HEK293 (cell line): ENCODE results near the gene MPC1.

Experiments
- CTCF ChIA-PET: fragments of 350-600 bp; formaldehyde crosslinking; extraction: SDS; loops from one replicate; lab custom pipeline; 2021; ENCODE audit warnings: antibody characterized with exemption; lab: Yijun Ruan, JAX
- POLR2A ChIA-PET: fragments of 300-600 bp; formaldehyde crosslinking; extraction: SDS; loops from one replicate; lab custom pipeline; 2020; ENCODE audit warnings: antibody characterized with exemption, inconsistent platforms; lab: Yijun Ruan, JAX
- H3K27ac ChIP-seq: fragments of 200-500 bp; sonication (Bioruptor generic); 2 replicates; pipeline ENCODE4 v1.5.1; 2014; ENCODE audit warnings: low read depth, low read length, control low read depth, inconsistent platforms; ENCODE audit errors: extremely low read depth
- H3K36me3 ChIP-seq, 2 experiments: fragments of 200-500 bp in 1 of 2; sonication (Bioruptor generic) in 1 of 2; 1 replicate in 1 of 2; 2 replicates in 1 of 2; pipeline ENCODE4 v1.5.1; 2014 to 2017; ENCODE audit warnings: inconsistent platforms in 2 of 2, low read length in 2 of 2; ENCODE audit not compliant: control insufficient read depth in 2 of 2, insufficient read depth in 1 of 2
- H3K4me1 ChIP-seq: fragments of 200-500 bp; sonication (Bioruptor generic); 2 replicates; pipeline ENCODE4 v1.5.1; 2014; ENCODE audit warnings: mild to moderate bottlenecking, low read length, inconsistent platforms; ENCODE audit not compliant: control insufficient read depth, insufficient read depth
- H3K4me3 ChIP-seq: 2 replicates; pipeline ENCODE4 v1.5.1; 2011; ENCODE audit warnings: low read depth, mild to moderate bottlenecking, control low read depth, low read length, moderate library complexity
- H3K9me3 ChIP-seq: fragments of 200-500 bp; sonication (Bioruptor generic); 2 replicates; pipeline ENCODE4 v1.5.1; 2014; ENCODE audit warnings: low read depth, low read length, inconsistent platforms; ENCODE audit not compliant: control insufficient read depth, insufficient read depth
- ELK4 ChIP-seq: IDR thresholded peaks from 2 replicates; pipeline ENCODE4 v1.6.1; 2011; ENCODE audit warnings: mild to moderate bottlenecking, low read depth, low read length, borderline replicate concordance
- GLI4 ChIP-seq: fragments of 450-650 bp; formaldehyde crosslinking; IDR thresholded peaks from 2 replicates; pipeline ENCODE4 v1.5.1; 2016; ENCODE audit warnings: missing biosample characterization, missing genetic modification characterization
- HOXA7 ChIP-seq: sonication (generic); formaldehyde crosslinking; IDR thresholded peaks from 2 replicates; pipeline ENCODE4 v1.8.1; 2022; ENCODE audit warnings: missing genetic modification reagents, borderline replicate concordance
- PBX3 ChIP-seq: sonication (generic); formaldehyde crosslinking; IDR thresholded peaks from 2 replicates; pipeline ENCODE4 v1.8.1; 2022; ENCODE audit warnings: mild to moderate bottlenecking, moderate library complexity, missing genetic modification reagents
- PRDM10 ChIP-seq: fragments of 450-650 bp; formaldehyde crosslinking; IDR thresholded peaks from 2 replicates; pipeline ENCODE4 v1.5.1; 2016; ENCODE audit warnings: missing biosample characterization, missing genetic modification characterization
- PRDM4 ChIP-seq: fragments of 450-650 bp; formaldehyde crosslinking; IDR thresholded peaks from 2 replicates; pipeline ENCODE4 v1.5.1; 2017; ENCODE audit warnings: missing biosample characterization, missing genetic modification characterization
- SCRT1 ChIP-seq: fragments of 450-650 bp; formaldehyde crosslinking; IDR thresholded peaks from 2 replicates; pipeline ENCODE4 v1.5.1; 2016; ENCODE audit warnings: missing biosample characterization, missing genetic modification characterization, borderline replicate concordance
- ZBTB1 ChIP-seq: fragments of 450-650 bp; formaldehyde crosslinking; IDR thresholded peaks from 2 replicates; pipeline ENCODE4 v1.5.1; 2016; ENCODE audit warnings: missing biosample characterization, missing genetic modification characterization
- ZBTB44 ChIP-seq: fragments of 450-650 bp; IDR thresholded peaks from 2 replicates; pipeline ENCODE4 v1.5.1; 2018; ENCODE audit warnings: missing biosample characterization, mild to moderate bottlenecking, missing genetic modification characterization
- ZBTB48 ChIP-seq: fragments of 450-650 bp; formaldehyde crosslinking; IDR thresholded peaks from 2 replicates; pipeline ENCODE4 v1.5.1; 2016; ENCODE audit warnings: missing biosample characterization, missing genetic modification characterization
- ZBTB8A ChIP-seq: fragments of 450-650 bp; formaldehyde crosslinking; IDR thresholded peaks from 2 replicates; pipeline ENCODE4 v1.5.1; 2016; ENCODE audit warnings: missing biosample characterization, missing genetic modification characterization
- ZNF133 ChIP-seq: fragments of 450-650 bp; formaldehyde crosslinking; IDR thresholded peaks from 2 replicates; pipeline ENCODE4 v1.5.1; 2016; ENCODE audit warnings: missing biosample characterization, missing genetic modification characterization
- ZNF146 ChIP-seq: fragments of 450-650 bp; formaldehyde crosslinking; IDR thresholded peaks from 2 replicates; pipeline ENCODE4 v1.5.1; 2016; ENCODE audit warnings: missing biosample characterization, missing genetic modification characterization
- ZNF157 ChIP-seq: fragments of 450-650 bp; formaldehyde crosslinking; IDR thresholded peaks from 2 replicates; pipeline ENCODE4 v1.5.1; 2016; ENCODE audit warnings: missing biosample characterization, missing genetic modification characterization
- ZNF175 ChIP-seq: fragments of 450-650 bp; formaldehyde crosslinking; IDR thresholded peaks from 2 replicates; pipeline ENCODE4 v1.5.1; 2016; ENCODE audit warnings: missing biosample characterization, missing genetic modification characterization
- ZNF280D ChIP-seq: fragments of 450-650 bp; formaldehyde crosslinking; IDR thresholded peaks from 2 replicates; pipeline ENCODE4 v1.5.1; 2016; ENCODE audit warnings: missing biosample characterization, missing genetic modification characterization
- ZNF324 ChIP-seq: fragments of 450-650 bp; formaldehyde crosslinking; IDR thresholded peaks from 2 replicates; pipeline ENCODE4 v1.5.1; 2016; ENCODE audit warnings: missing biosample characterization, missing genetic modification characterization
- ZNF426 ChIP-seq: fragments of 450-650 bp; formaldehyde crosslinking; IDR thresholded peaks from 2 replicates; pipeline ENCODE4 v1.5.1; 2017; ENCODE audit warnings: missing biosample characterization, missing genetic modification characterization, mild to moderate bottlenecking, inconsistent platforms, moderate library complexity
- ZNF670 ChIP-seq: fragments of 450-650 bp; formaldehyde crosslinking; IDR thresholded peaks from 2 replicates; pipeline ENCODE4 v1.5.1; 2016; ENCODE audit warnings: missing biosample characterization, missing genetic modification characterization, low read depth

Gene MPC1

GRCh38 chr6:166411721-166412151, 29.0 kb upstream of the MPC1 start (continued):
- TF ChIP-seq PBX3 (CRISPR knock-in tag): no peak
- no peak for TF ChIP-seq ZNF133 (tag by site-specific recombination)

GRCh38 chr6:166411271-166411670, 28.5 kb upstream of the MPC1 start:
- no peaks in the 10 kb centered on the region for H3K4me1 ChIP-seq
- no peak for TF ChIP-seq ZBTB48 (tag by site-specific recombination)
- no peak for TF ChIP-seq SCRT1 (tag by site-specific recombination)
- no peak for TF ChIP-seq ZNF157
- no peak for TF ChIP-seq ELK4
- TF ChIP-seq ZNF280D (tag by site-specific recombination): no peak
- no peak for TF ChIP-seq PRDM4 (tag by site-specific recombination)
- TF ChIP-seq ZNF670 (tag by site-specific recombination): no peak
- no peak for TF ChIP-seq HOXA7 (CRISPR knock-in tag)
- no peaks in the 10 kb centered on the region; a peak in 1 of 3 replicates for H3K36me3 ChIP-seq
- no peak overlapping the region for H3K4me3 ChIP-seq
- H3K27ac ChIP-seq: no peak overlapping the region
- ChIA-PET POLR2A (interaction anchor here (0.9 kb wide), 1 partner anchor 216 kb away, joined by 4 read pairs; no protein-coding TSS in a partner anchor), CTCF (no interaction called here)
- no peaks in the 10 kb centered on the region for H3K9me3 ChIP-seq

- Histone ChIP-seq H3K4me3 (no peak overlapping the region), H3K4me1 (no peaks in the 10 kb centered on the region), H3K36me3 (no peaks in the 10 kb centered on the region), H3K27ac (no peak overlapping the region), H3K9me3 (no peaks in the 10 kb centered on the region)
- CTCF ChIA-PET: no interaction called here
- POLR2A ChIA-PET: interaction anchor here (0.9 kb wide), 1 partner anchor 217 kb away, joined by 4 read pairs; no protein-coding TSS in a partner anchor
- no peak for TF ChIP-seq GLI4 (tag by site-specific recombination)
- TF ChIP-seq ZBTB1 (tag by site-specific recombination): no peak
- no peak for TF ChIP-seq ZBTB8A
- no peak for TF ChIP-seq ZNF146 (tag by site-specific recombination)
- no peak for TF ChIP-seq ZNF175 (tag by site-specific recombination)
- no peak for TF ChIP-seq ZBTB44 (tag by site-specific recombination)
- no peak for TF ChIP-seq PRDM10 (tag by site-specific recombination)
- no peak for TF ChIP-seq ZNF426 (tag by site-specific recombination)
- no peak for TF ChIP-seq ZNF324 (tag by site-specific recombination)
Observed at GRCh38 chr6:166410426-166410935, 27.7 kb upstream of the MPC1 start.
